Large intestine (tissue), 12 donors: Measurements from ENCODE around the gene SEC31B. TPM values are rescaled to one million over a fixed set of nuclear protein-coding genes. Genes with fewer than 3 reads are reported as not detected.
A peak's percentile ranks its signal among the peaks of the same experiment; 100 is the strongest.

Experiments
- DNase-seq, 2 donors: peaks; one replicate each; pipeline versions ENCODE4 v3.0.0 to v3.0.0-alpha.2; 2013
- H3K27ac ChIP-seq: one replicate; pipeline ENCODE4 v1.5.1; 2013; ENCODE audit warnings: low read length
- H3K27me3 ChIP-seq: 2 replicates; pipeline ENCODE4 v1.6.1; 2013; ENCODE audit warnings: low read length; ENCODE audit not compliant: control insufficient read depth, insufficient read depth
- H3K36me3 ChIP-seq: 2 replicates; pipeline ENCODE4 v1.6.1; 2013; ENCODE audit warnings: low read length; ENCODE audit not compliant: control insufficient read depth, insufficient read depth
- H3K4me1 ChIP-seq: one replicate; pipeline ENCODE4 v1.6.1; 2013; ENCODE audit warnings: low read length; ENCODE audit not compliant: control insufficient read depth, insufficient read depth
- H3K4me3 ChIP-seq: one replicate; pipeline ENCODE4 v1.5.1; 2013; ENCODE audit warnings: low read length
- H3K9me3 ChIP-seq: one replicate; pipeline ENCODE4 v1.6.1; 2013; ENCODE audit warnings: mild to moderate bottlenecking, low read depth, low read length, moderate library complexity; ENCODE audit not compliant: control insufficient read depth
- WGBS: methylation state at CpG from one replicate; pipeline ENCODE4 v1.1.5; 2013; ENCODE audit warnings: low lambda C conversion rate; ENCODE audit not compliant: insufficient coverage; 5-methylcytosine and 5-hydroxymethylcytosine counted together
- long read RNA-seq, 11 donors: transcript quantifications; one replicate each; lab custom pipeline, GENCODE V29; 2026
- polyA plus RNA-seq: library from polyadenylated mRNA; unstranded; fragments of 120-200 nt; gene quantifications from one replicate; pipeline ENCODE4 v1.2.1, GENCODE V29; 2013

The SEC31B gene, protein sequence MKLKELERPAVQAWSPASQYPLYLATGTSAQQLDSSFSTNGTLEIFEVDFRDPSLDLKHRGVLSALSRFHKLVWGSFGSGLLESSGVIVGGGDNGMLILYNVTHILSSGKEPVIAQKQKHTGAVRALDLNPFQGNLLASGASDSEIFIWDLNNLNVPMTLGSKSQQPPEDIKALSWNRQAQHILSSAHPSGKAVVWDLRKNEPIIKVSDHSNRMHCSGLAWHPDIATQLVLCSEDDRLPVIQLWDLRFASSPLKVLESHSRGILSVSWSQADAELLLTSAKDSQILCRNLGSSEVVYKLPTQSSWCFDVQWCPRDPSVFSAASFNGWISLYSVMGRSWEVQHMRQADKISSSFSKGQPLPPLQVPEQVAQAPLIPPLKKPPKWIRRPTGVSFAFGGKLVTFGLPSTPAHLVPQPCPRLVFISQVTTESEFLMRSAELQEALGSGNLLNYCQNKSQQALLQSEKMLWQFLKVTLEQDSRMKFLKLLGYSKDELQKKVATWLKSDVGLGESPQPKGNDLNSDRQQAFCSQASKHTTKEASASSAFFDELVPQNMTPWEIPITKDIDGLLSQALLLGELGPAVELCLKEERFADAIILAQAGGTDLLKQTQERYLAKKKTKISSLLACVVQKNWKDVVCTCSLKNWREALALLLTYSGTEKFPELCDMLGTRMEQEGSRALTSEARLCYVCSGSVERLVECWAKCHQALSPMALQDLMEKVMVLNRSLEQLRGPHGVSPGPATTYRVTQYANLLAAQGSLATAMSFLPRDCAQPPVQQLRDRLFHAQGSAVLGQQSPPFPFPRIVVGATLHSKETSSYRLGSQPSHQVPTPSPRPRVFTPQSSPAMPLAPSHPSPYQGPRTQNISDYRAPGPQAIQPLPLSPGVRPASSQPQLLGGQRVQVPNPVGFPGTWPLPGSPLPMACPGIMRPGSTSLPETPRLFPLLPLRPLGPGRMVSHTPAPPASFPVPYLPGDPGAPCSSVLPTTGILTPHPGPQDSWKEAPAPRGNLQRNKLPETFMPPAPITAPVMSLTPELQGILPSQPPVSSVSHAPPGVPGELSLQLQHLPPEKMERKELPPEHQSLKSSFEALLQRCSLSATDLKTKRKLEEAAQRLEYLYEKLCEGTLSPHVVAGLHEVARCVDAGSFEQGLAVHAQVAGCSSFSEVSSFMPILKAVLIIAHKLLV
- polyA plus RNA-seq = 15.5 TPM
- long read RNA-seq, donor 1 = 0 reads
- long read RNA-seq, donor 2, partial matches to known transcripts = 0 of 2 reads
- long read RNA-seq, donor 2, other reads (novel, unspliced or antisense) = 0 of 2 reads
- long read RNA-seq, donor 3 = 0 reads
- long read RNA-seq, donor 4 = 0 reads
- long read RNA-seq, donor 5 = 0 reads
- long read RNA-seq, donor 6 = 0 reads
- long read RNA-seq, donor 7 = 0 reads
- long read RNA-seq, donor 8, partial matches to known transcripts = 0 of 1 reads
- long read RNA-seq, donor 8, other reads (novel, unspliced or antisense) = 0 of 1 reads
- long read RNA-seq, donor 9 = 0 reads
- long read RNA-seq, donor 10 = 0 reads
- long read RNA-seq, donor 11, partial matches to known transcripts = 0 of 1 reads
- long read RNA-seq, donor 11, other reads (novel, unspliced or antisense) = 0 of 1 reads

DNA sequence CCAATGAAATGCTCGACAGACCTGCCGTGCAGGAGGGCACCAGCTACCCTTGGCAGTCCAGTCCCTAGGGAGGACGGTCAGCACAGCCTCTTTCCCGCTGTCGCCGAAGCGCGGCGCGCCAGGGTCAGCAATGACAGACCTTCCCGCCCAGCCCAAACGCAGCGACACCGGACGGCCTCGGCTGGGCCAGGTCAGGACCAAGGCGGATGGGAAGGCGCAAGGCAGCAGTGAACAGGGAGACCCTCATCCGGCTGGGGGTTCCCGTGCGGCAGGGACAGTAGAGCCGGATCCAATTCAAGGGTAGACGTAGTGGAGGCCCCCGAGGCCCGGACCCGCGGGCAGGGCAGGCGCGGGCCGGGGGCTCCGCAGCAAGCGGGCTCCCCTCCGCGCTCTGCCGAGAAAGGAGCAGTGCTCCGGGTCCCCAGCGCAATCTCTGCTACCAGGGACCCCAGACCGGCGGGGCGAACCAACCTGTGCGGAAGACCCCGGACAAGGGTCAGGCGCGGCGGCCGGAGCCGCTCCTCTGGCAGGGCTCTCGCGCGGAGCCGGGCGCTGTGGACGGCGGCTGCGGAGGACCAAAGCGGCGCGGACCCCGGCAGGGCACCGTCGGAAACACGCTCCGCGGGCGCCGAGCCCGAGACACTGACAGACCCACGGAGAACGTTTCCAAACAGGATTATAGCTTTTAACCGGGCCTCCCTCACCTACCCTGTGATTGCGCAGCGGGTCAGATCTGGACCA, at the start of gene SEC31B:
Gene SEC31B (minus strand): TSS at position 551 of the 741 bp plus-strand sequence. CDS start 2,909 bp downstream, outside the sequence.
- Histone ChIP-seq H3K4me3 (peak within 1 kb of the TSS; percentile 23), H3K9me3 (no peaks in the 10 kb centered on the region), H3K27me3 (peaks cover 16% of the 10 kb centered on the region), H3K27ac (no peak within 1 kb of the TSS), H3K4me1 (peaks cover 6% of the 10 kb centered on the region), H3K36me3 (peaks cover 16% of the 10 kb centered on the region)
- no CpG with 5 or more reads among the region's 72 CpGs for WGBS
- peak in 1 of 2 donors; percentile 33 for DNase-seq

GRCh38 chr10:100568912-100569311, 49.3 kb upstream of the SEC31B start:
- H3K4me3 ChIP-seq = no peak overlapping the region
- no peaks in the 10 kb centered on the region for H3K9me3 ChIP-seq
- H3K27me3 ChIP-seq = peaks cover 88% of the 10 kb centered on the region
- no peaks in the 10 kb centered on the region for H3K36me3 ChIP-seq
- no CpG with 5 or more reads among the region's 3 CpGs for WGBS
- H3K27ac ChIP-seq = no peak overlapping the region
- H3K4me1 ChIP-seq = no peaks in the 10 kb centered on the region
- no peak for DNase-seq

DNA sequence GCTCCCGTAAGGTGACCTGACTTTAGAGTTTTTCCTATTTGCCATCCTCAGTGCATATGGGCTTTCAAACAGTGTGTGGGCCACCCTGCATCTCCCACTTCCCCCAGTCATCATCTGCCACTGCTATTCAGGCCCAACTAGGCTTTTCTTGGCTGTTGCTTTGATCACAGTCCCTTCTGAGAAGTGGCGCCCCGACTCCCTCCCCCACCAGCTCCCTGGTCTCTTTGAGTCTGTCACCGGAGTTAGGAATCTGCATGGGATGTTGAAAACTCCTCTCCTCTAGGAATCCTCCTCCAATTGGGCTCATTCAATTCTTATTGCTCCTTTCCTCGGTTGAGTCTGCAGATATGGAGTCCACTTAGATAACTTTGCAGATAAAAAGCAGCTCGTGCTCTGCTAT, 48.2 kb upstream of the SEC31B start:
- WGBS = no CpG with 5 or more reads among the region's 6 CpGs
- no peak for DNase-seq
- Histone ChIP-seq H3K27me3 (peaks cover 90% of the 10 kb centered on the region), H3K27ac (no peak overlapping the region), H3K9me3 (no peaks in the 10 kb centered on the region), H3K36me3 (no peaks in the 10 kb centered on the region), H3K4me3 (no peak overlapping the region), H3K4me1 (no peaks in the 10 kb centered on the region)

DNA sequence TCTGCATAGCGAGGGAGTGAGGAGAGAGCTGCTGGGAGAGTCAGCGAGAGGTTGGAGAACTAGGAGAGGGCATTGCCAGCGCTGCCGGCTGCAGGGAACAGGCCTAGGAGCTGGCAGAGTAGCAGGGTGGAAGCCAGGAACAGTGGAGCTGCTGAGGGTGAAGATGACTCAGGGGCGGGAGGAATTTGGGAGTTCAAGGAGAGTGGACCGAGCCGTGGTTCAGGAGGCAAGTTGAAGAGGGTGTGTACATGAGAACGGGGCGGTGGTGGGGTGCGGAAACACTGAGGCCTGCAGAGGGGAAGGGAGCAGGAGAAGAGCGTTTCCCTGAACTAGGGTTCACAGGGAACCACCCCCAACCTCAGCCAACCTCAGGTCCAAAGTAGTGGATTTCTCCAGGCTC, 47.6 kb upstream of the SEC31B start:
- H3K9me3 ChIP-seq = peaks cover 5% of the 10 kb centered on the region
- no peaks in the 10 kb centered on the region for H3K4me1 ChIP-seq
- H3K4me3 ChIP-seq = no peak overlapping the region
- WGBS = no CpG with 5 or more reads among the region's 11 CpGs
- H3K27me3 ChIP-seq = peaks cover 92% of the 10 kb centered on the region
- no peak overlapping the region for H3K27ac ChIP-seq
- DNase-seq = no peak
- no peaks in the 10 kb centered on the region for H3K36me3 ChIP-seq

GRCh38 chr10:100566561-100566960, 46.9 kb upstream of the SEC31B start:
- Histone ChIP-seq H3K4me3 (no peak overlapping the region), H3K27me3 (peaks cover 94% of the 10 kb centered on the region), H3K27ac (no peak overlapping the region), H3K9me3 (peaks cover 9% of the 10 kb centered on the region), H3K4me1 (peaks cover 2% of the 10 kb centered on the region), H3K36me3 (no peaks in the 10 kb centered on the region)
- no peak for DNase-seq
- no CpG with 5 or more reads among the region's 3 CpGs for WGBS

DNA sequence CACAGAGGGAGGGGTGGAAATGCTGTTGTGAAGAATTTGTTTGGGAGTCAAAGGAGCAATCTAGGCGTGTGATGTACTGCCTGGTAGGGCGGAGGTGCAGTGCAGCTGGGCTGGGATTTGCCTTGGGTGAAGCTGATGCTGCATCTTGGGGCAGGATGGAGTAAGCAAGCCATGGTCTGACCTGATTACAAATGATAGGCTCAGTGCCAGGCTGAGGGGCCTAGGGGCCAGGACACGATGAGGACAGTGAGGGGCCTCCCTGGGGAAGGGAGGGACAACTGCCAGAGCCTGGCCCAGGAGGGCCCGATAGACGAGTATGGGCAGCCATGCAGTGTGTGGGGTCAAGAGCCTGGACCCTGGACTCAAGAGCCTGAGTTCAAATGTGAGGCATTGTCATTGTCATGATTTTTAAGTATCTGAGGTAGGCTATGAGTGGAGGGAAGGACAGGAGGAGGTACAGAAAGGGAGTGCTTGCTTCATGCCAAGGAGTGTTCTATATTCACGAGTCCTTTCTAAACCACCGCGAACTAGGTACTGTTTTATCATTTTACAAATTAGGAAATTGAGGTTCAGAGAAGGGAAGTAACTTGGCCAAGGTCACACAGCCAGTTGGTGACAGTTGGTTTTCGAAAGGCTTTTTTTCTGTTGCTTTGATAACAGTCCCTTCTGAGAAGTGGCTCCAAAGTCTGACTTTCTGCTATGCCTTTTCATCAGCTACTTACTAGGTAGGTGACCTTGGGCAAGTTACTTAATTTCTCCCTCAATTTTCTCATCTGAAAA, 45.7 kb upstream of the SEC31B start:
- peak in 1 of 2 donors; percentile 20 for DNase-seq
- Histone ChIP-seq H3K27me3 (peaks cover 89% of the 10 kb centered on the region), H3K27ac (no peak overlapping the region), H3K36me3 (no peaks in the 10 kb centered on the region), H3K9me3 (peaks cover 9% of the 10 kb centered on the region), H3K4me3 (no peak overlapping the region), H3K4me1 (peaks cover 2% of the 10 kb centered on the region)
- no CpG with 5 or more reads among the region's 9 CpGs for WGBS

DNA sequence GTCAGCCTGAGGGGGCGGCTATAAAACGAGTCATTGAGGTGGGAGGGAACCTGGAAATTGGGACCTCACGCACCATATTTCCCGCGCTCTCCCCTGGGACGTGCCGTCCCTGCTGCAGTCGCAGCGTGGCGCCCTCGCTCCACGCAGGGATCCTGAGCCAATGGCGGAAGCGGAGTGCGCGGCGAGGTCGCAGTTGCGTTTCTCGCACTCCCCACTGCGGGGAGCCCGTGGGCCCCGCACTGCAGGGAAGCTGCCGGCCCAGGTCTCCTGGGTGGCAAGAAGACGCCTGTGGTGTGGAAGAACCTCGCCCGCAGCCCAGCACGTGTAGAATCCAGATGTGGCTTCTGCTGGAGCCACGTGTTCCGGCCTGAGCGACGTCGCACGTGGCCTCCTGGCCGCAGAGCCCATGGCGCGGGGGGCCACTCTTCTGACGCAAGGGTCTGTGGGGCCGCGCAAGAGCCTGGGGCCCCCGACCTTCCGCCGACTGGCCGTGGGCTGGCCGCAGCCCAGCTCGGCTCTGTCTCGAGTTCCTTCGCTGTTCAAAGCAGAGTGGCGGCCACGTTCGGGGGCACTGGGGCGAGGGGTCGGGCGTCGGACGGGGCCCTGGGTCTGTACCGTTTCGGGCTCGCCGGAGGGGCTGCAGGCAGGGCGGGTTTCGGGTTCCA, 42.5 kb upstream of the SEC31B start:
- WGBS = no CpG with 5 or more reads among the region's 62 CpGs
- H3K27ac ChIP-seq = no peak overlapping the region
- peaks cover 2% of the 10 kb centered on the region for H3K4me1 ChIP-seq
- H3K27me3 ChIP-seq = peaks cover 58% of the 10 kb centered on the region
- no peak overlapping the region for H3K4me3 ChIP-seq
- peak; percentile 80 to 81 for DNase-seq
- H3K36me3 ChIP-seq = no peaks in the 10 kb centered on the region
- peaks cover 9% of the 10 kb centered on the region for H3K9me3 ChIP-seq

- peaks cover 9% of the 10 kb centered on the region for H3K9me3 ChIP-seq
- DNase-seq = no peak
- H3K4me3 ChIP-seq = no peak overlapping the region
- WGBS = no CpG with 5 or more reads among the region's 2 CpGs
- peaks cover 46% of the 10 kb centered on the region for H3K27me3 ChIP-seq
- no peak overlapping the region for H3K27ac ChIP-seq
- no peaks in the 10 kb centered on the region for H3K36me3 ChIP-seq
- peaks cover 3% of the 10 kb centered on the region for H3K4me1 ChIP-seq
Observed at GRCh38 chr10:100561005-100561404, 41.3 kb upstream of the SEC31B start.
